ENCODE measurements around the gene PHLPP1.

GRCh38 chr18:62714671-62715435 lies 488 bp upstream of the PHLPP1 start:
- TF ChIP-seq REST (IDR thresholded peaks at IDR 0.05; ENCODE audit: low read depth) (no peak), EP300 (IDR thresholded peaks at IDR 0.05; ENCODE audit: borderline replicate concordance) (no peak), CREB1 (IDR thresholded peaks at IDR 0.05; ENCODE audit: low read depth) (peak; percentile 68), TAF1 (IDR thresholded peaks at IDR 0.05; ENCODE audit: low read depth) (no peak), TEAD4 (IDR thresholded peaks at IDR 0.05) (peak; percentile 32; the same call in 1 of the 2 replicates), CEBPB (IDR thresholded peaks at IDR 0.05) (no peak), YY1 (IDR thresholded peaks at IDR 0.05; ENCODE audit: low read depth) (0 out of 2 replicates have a peak, but pooled peaks have one; percentile 31), RAD21 (IDR thresholded peaks at IDR 0.05; ENCODE audit: low read depth) (peak; percentile 84), FOXM1 (IDR thresholded peaks at IDR 0.05; ENCODE audit: borderline replicate concordance, low read depth) (no peak), TCF12 (IDR thresholded peaks at IDR 0.05; ENCODE audit: low read depth) (0 out of 2 replicates have a peak, but pooled peaks have one; percentile 34), MAX (IDR thresholded peaks at IDR 0.05) (peak; percentile 56), NFIC (IDR thresholded peaks at IDR 0.05) (peak; percentile 71)
